ENCODE results near the gene LGALS7B.

The LGALS7B gene

DNA sequence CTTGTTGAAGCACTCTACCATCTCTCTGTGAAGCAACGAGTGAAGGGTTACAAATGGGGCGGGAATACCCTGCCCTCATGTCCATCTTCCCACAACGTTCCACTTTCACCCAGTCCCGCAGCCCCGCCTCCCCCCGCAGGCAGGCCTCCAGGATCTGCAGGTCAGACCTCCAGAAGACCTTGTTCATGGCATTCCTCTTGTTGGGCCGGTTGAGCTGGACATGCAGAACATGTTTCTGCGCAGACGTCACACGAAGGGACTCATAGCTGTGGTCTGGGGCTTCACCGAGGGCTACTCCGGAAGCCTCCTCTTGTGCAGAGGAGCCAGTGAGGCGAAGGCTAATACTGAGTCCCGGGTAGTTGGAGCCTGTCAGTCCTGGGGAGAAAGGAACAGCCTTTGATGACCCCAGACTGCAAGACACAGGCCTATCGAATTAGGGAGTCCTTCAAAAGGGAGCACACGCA, 42.2 kb downstream of the LGALS7B start (continued):
- TF ChIP-seq ZNF146 (tag by site-specific recombination; IDR thresholded peaks at IDR 0.05) (0 out of 2 replicates have a peak, but pooled peaks have one; percentile 6), ZNF214 (tag by site-specific recombination; IDR thresholded peaks at IDR 0.05; ENCODE audit: borderline replicate concordance) (no peak), ZNF112 (tag by site-specific recombination; IDR thresholded peaks at IDR 0.05) (no peak), ZNF610 (tag by site-specific recombination; IDR thresholded peaks at IDR 0.05; ENCODE audit: borderline replicate concordance) (no peak), ZNF19 (tag by site-specific recombination; IDR thresholded peaks at IDR 0.05; ENCODE audit: low read depth) (no peak), ZNF366 (tag by site-specific recombination; conservative IDR thresholded peaks at IDR 0.05) (no peak), SP7 (tag by site-specific recombination; IDR thresholded peaks at IDR 0.05) (no peak), ZNF140 (tag by site-specific recombination; IDR thresholded peaks at IDR 0.05) (no peak), ZFHX2 (tag by site-specific recombination; conservative IDR thresholded peaks at IDR 0.05) (no peak), ZNF600 (tag by site-specific recombination; IDR thresholded peaks at IDR 0.05) (peak; percentile 75), BCL11B (tag by site-specific recombination; IDR thresholded peaks at IDR 0.05; ENCODE audit: low read depth) (no peak), ZNF596 (tag by site-specific recombination; IDR thresholded peaks at IDR 0.05) (no peak), ZNF777 (tag by site-specific recombination; IDR thresholded peaks at IDR 0.05; ENCODE audit: borderline replicate concordance) (0 out of 2 replicates have a peak, but pooled peaks have one; percentile 88), MYNN (tag by site-specific recombination; IDR thresholded peaks at IDR 0.05; ENCODE audit: borderline replicate concordance) (no peak), ZNF792 (tag by site-specific recombination; IDR thresholded peaks at IDR 0.05) (0 out of 2 replicates have a peak, but pooled peaks have one; percentile 75), ZNF843 (tag by site-specific recombination; IDR thresholded peaks at IDR 0.05) (no peak), ZSCAN16 (tag by site-specific recombination; IDR thresholded peaks at IDR 0.05) (peak; percentile 12; the same call in 1 of the 2 replicates), ZNF114 (tag by site-specific recombination; IDR thresholded peaks at IDR 0.05) (no peak), KLF1 (tag by site-specific recombination; IDR thresholded peaks at IDR 0.05) (peak; percentile 12; the same call in 1 of the 2 replicates), ZNF626 (tag by site-specific recombination; IDR thresholded peaks at IDR 0.05) (no peak), ZNF701 (tag by site-specific recombination; IDR thresholded peaks at IDR 0.05) (no peak), ZNF621 (tag by site-specific recombination; IDR thresholded peaks at IDR 0.05) (no peak)
- TF ChIP-seq, protein P1, sequence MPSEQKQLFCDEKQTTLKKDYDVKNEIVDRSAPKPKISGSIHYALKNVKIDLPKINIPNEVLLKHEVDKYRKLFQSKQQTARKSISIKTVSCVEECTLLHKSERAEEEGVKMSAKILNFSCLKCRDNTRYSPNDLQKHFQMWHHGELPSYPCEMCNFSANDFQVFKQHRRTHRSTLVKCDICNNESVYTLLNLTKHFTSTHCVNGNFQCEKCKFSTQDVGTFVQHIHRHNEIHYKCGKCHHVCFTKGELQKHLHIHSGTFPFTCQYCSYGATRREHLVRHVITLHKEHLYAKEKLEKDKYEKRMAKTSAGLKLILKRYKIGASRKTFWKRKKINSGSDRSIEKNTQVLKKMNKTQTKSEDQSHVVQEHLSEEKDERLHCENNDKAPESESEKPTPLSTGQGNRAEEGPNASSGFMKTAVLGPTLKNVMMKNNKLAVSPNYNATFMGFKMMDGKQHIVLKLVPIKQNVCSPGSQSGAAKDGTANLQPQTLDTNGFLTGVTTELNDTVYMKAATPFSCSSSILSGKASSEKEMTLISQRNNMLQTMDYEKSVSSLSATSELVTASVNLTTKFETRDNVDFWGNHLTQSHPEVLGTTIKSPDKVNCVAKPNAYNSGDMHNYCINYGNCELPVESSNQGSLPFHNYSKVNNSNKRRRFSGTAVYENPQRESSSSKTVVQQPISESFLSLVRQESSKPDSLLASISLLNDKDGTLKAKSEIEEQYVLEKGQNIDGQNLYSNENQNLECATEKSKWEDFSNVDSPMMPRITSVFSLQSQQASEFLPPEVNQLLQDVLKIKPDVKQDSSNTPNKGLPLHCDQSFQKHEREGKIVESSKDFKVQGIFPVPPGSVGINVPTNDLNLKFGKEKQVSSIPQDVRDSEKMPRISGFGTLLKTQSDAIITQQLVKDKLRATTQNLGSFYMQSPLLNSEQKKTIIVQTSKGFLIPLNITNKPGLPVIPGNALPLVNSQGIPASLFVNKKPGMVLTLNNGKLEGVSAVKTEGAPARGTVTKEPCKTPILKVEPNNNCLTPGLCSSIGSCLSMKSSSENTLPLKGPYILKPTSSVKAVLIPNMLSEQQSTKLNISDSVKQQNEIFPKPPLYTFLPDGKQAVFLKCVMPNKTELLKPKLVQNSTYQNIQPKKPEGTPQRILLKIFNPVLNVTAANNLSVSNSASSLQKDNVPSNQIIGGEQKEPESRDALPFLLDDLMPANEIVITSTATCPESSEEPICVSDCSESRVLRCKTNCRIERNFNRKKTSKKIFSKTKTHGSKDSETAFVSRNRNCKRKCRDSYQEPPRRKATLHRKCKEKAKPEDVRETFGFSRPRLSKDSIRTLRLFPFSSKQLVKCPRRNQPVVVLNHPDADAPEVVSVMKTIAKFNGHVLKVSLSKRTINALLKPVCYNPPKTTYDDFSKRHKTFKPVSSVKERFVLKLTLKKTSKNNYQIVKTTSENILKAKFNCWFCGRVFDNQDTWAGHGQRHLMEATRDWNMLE (tag by site-specific recombination; conservative IDR thresholded peaks at IDR 0.05; ENCODE audit: low read depth), result no peak
- TF ChIP-seq, protein P2, sequence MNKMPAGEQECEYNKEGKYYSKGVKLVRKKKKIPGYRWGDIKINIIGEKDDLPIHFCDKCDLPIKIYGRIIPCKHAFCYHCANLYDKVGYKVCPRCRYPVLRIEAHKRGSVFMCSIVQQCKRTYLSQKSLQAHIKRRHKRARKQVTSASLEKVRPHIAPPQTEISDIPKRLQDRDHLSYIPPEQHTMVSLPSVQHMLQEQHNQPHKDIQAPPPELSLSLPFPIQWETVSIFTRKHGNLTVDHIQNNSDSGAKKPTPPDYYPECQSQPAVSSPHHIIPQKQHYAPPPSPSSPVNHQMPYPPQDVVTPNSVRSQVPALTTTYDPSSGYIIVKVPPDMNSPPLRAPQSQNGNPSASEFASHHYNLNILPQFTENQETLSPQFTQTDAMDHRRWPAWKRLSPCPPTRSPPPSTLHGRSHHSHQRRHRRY (tag by site-specific recombination; IDR thresholded peaks at IDR 0.05), result peak; percentile 79; the same call in 1 of the 2 replicates
- TF ChIP-seq, protein P3, sequence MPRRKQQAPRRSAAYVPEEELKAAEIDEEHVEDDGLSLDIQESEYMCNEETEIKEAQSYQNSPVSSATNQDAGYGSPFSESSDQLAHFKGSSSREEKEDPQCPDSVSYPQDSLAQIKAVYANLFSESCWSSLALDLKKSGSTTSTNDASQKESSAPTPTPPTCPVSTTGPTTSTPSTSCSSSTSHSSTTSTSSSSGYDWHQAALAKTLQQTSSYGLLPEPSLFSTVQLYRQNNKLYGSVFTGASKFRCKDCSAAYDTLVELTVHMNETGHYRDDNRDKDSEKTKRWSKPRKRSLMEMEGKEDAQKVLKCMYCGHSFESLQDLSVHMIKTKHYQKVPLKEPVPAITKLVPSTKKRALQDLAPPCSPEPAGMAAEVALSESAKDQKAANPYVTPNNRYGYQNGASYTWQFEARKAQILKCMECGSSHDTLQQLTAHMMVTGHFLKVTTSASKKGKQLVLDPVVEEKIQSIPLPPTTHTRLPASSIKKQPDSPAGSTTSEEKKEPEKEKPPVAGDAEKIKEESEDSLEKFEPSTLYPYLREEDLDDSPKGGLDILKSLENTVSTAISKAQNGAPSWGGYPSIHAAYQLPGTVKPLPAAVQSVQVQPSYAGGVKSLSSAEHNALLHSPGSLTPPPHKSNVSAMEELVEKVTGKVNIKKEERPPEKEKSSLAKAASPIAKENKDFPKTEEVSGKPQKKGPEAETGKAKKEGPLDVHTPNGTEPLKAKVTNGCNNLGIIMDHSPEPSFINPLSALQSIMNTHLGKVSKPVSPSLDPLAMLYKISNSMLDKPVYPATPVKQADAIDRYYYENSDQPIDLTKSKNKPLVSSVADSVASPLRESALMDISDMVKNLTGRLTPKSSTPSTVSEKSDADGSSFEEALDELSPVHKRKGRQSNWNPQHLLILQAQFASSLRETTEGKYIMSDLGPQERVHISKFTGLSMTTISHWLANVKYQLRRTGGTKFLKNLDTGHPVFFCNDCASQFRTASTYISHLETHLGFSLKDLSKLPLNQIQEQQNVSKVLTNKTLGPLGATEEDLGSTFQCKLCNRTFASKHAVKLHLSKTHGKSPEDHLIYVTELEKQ (tag by site-specific recombination; IDR thresholded peaks at IDR 0.05; ENCODE audit: borderline replicate concordance), result peak; percentile 4; the same call in 1 of the 2 replicates
- TF ChIP-seq, protein P4, sequence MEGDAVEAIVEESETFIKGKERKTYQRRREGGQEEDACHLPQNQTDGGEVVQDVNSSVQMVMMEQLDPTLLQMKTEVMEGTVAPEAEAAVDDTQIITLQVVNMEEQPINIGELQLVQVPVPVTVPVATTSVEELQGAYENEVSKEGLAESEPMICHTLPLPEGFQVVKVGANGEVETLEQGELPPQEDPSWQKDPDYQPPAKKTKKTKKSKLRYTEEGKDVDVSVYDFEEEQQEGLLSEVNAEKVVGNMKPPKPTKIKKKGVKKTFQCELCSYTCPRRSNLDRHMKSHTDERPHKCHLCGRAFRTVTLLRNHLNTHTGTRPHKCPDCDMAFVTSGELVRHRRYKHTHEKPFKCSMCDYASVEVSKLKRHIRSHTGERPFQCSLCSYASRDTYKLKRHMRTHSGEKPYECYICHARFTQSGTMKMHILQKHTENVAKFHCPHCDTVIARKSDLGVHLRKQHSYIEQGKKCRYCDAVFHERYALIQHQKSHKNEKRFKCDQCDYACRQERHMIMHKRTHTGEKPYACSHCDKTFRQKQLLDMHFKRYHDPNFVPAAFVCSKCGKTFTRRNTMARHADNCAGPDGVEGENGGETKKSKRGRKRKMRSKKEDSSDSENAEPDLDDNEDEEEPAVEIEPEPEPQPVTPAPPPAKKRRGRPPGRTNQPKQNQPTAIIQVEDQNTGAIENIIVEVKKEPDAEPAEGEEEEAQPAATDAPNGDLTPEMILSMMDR (tag by site-specific recombination; IDR thresholded peaks at IDR 0.05), result no peak
- TF ChIP-seq, protein P5, sequence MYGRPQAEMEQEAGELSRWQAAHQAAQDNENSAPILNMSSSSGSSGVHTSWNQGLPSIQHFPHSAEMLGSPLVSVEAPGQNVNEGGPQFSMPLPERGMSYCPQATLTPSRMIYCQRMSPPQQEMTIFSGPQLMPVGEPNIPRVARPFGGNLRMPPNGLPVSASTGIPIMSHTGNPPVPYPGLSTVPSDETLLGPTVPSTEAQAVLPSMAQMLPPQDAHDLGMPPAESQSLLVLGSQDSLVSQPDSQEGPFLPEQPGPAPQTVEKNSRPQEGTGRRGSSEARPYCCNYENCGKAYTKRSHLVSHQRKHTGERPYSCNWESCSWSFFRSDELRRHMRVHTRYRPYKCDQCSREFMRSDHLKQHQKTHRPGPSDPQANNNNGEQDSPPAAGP (tag by site-specific recombination; IDR thresholded peaks at IDR 0.05), result 0 out of 2 replicates have a peak, but pooled peaks have one; percentile 43
